NCI-H2107 treated with DMSO at 0.1 percent for 48 hours (cell line): ENCODE results near the gene DLG1.
A peak's percentile ranks its signal among the peaks of the same experiment; 100 is the strongest.

Source experiments
- DNase-seq: peaks from one replicate; lab custom pipeline; 2025; ENCODE audit not compliant: unreplicated experiment; lab: John Stamatoyannopoulos, UW

Gene DLG1

DNA sequence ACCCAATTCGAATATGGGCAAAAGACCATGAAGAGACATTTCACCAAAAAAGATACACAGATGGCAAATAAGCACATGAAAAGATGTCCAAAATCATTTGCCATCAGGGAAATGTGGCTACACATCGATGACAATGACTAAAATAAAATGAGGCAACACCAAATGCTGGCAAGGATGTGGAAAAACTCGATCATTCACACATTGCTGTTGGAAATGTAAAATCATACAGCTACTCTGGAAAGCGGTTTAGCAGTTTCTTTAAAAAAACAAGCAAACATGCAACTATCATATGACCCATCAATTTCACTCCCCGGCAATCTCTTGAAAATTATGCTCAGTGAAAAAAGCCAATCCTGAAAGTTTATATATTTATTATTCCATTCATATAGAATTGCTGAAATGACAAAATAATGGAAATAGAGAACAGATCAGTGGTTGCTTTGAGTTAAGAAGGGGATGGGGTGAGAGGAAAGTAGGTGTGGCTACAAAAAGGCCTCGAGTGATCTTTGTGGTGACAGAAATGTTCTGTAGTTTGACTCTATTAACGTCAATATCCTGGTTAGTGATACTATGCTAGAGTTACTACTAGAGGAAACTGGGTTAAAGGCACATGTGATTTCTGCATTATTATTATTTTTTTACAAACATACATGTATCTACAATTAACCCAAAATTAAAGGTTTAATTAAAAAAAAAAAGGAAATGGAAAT, 45.0 kb downstream of the DLG1 start:
- DNase-seq: no peak

- DNase-seq: no peak
Observed at GRCh38 chr3:197249542-197249941, 48.9 kb downstream of the DLG1 start.

- DNase-seq: no peak
Observed at GRCh38 chr3:197248341-197248740, 50.1 kb downstream of the DLG1 start.

GRCh38 chr3:197244751-197245150, 53.7 kb downstream of the DLG1 start:
- DNase-seq: no peak

DNA sequence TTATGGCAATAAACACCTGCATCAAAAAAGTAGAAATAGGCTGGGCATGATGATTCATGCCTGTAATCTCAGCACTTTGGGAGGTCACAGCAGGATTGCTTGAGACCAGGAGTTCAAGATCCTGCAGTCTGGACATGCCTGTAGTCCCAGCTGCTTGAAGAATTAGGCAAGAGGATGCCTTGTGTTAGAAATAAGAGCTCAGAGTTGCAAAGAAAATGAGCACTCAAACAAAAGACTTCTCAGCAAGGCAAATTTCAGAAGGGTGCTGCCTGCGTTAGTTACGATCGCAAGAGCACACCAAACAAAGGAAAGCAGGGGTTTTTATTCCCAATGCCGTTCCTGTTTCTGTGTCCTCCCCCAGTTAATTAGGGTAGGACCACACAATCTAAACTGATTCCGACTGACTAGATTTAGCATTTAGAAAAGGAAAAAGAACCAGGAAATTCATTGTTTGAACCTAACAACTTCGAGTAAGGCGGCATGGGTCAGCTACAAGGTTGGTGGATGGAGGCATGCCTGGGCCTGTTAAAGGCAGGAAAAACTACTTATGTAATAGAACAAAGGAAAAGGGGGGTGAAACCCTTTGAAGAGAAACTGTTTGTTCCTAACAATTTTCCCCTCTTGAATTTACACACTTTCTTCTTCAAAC, 55.5 kb downstream of the DLG1 start:
- DNase-seq: no peak

DNA sequence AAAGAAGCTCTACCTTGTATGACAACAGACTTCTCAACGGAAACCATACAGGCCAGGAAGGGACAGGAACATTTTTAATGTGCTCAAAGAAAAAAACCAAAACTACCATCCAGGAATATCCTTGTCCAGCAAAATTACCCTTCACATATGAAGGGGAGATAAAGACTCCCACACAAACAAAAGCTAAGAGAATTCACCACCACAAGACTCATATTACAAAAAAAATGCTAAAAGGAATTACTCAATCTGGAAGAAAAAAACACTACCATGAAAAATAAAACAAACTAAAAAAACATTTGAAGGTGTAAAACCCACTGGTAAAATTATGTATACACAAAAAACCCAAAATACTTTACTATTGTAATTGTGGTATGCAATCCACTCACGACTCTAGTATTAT, 57.2 kb downstream of the DLG1 start:
- DNase-seq: no peak

GRCh38 chr3:197239857-197240256, 58.6 kb downstream of the DLG1 start:
- no peak for DNase-seq

DNA sequence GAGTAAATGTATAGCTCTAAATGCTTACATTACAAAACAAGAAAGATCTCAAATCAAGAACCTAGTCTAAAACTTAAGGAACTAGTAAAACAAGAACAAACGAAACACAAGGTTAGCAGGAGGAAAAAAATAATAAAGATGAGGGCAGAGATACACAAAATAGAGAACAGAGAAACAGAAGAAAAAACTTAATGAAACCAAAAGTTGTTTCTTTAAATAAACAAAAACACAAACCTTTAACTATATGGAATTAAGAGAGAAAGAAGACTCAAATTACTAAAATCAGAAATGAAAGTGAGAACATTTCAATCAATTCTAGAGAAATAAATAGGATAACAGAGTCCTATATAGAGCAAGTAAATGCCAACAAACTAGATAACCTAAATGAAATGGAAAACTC, 59.6 kb downstream of the DLG1 start:
- DNase-seq: no peak

- no peak for DNase-seq
Observed at GRCh38 chr3:197237897-197238296, 60.5 kb downstream of the DLG1 start.

DNA sequence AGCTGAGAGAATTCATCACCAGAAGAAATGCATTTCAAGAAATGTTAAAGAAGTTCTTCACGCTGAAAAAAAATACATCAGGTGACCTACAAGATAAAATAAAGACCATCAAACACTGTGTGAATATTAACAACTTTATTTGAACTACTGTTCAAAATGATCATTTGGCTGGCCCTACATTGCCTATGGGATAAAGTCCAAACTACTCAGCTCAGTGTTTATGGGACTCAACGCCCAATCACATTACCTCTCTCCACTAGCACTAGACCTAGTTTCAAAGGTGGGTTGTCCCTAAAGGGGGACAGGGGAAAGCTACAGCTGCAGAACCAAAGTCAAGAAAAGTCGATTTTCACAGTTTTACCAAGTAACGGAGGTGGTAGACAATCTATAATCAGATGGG, 62.0 kb downstream of the DLG1 start:
- DNase-seq: no peak

DNA sequence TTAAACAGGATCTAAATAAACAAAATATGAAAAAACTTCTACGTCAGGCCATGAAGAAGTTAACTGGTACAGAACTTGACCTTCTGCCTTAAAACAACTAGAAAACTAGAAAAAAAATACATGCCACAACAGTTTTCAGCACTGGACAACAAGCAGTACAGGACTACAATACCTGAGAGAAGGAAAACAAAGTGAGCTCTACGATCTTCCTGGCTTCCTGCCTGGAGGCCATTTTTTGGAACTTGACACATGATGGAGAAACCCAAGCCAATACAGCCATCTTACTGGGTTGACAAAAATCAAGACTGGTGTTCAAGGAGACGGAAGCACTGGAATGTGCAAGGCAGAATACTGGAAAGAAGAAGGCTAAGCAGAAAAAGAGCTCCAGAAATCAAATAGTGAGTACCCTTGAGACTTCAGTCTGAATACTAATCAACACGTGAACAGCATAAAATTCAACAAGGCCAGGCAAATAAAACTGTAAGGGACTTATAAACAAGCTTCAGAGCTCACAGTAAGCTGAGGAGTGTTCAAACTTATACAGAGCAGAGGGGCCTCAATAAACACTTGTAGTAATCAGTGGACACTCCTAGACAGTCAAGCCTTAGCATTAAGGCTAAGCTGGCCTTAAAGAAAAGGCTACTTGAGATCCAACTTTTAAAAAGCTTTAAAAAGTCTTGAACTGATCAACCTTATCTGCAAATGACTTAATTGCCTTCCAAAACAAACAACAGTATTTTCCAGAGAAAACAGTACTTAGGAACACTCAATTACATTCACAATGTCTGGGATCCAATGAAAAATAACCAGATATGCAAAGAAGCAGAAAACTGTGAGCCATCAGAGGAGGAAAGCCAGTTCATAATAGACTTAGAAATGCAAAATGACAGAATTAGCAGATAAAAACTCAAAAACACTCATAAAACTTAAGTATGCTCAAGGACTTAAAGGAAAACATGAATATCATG, 63.2 kb downstream of the DLG1 start:
- no peak for DNase-seq

- no peak for DNase-seq
Observed at GRCh38 chr3:197231321-197231720, 67.1 kb downstream of the DLG1 start.

GRCh38 chr3:197229836-197230235, 68.6 kb downstream of the DLG1 start:
- DNase-seq: no peak

DNA sequence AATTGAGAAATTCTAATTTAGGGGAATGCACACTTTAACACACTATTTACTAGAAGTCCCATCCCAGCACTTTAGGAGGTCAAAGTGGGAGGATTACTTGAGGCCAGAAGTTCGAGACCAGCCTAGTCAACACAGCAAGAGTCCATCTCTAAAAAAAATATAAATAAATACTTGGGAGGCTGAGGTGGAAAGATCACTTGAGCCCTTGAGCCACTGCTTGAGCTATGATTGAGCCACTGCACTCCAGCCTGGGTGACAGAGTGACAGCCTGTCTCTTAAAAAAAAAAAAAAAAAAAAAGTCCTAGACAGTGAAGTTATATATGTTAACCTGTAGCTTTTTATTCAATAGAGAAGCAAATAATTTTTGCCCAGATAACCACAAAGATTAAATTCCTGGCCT, 69.2 kb downstream of the DLG1 start:
- no peak for DNase-seq

GRCh38 chr3:197227780-197228574, 70.4 kb downstream of the DLG1 start:
- DNase-seq: no peak

GRCh38 chr3:197226179-197226578, 72.2 kb downstream of the DLG1 start:
- DNase-seq: no peak

DNA sequence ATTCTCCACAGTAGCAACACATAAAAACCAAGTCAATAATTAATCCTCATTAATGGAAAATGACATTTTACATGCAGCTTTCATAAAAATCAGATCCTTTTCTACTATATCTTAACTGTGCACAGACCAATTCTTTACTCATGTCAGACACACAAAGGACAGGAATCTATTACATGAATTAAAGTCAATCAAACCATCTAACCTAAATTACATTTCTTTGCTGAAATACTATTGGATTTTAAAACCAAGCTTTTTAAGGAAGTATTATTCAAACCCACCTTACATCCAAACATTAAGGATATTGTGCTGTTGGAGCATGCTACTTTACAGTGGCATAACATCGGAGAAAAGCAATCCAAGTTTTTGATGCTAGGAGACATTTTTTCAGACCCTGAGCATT, 72.8 kb downstream of the DLG1 start:
- no peak for DNase-seq

- peak; percentile 81 for DNase-seq
Observed at GRCh38 chr3:197224034-197224444, 74.4 kb downstream of the DLG1 start.

GRCh38 chr3:197222937-197223370, 75.5 kb downstream of the DLG1 start:
- no peak for DNase-seq

GRCh38 chr3:197219619-197220018, 78.8 kb downstream of the DLG1 start:
- DNase-seq: no peak

DNA sequence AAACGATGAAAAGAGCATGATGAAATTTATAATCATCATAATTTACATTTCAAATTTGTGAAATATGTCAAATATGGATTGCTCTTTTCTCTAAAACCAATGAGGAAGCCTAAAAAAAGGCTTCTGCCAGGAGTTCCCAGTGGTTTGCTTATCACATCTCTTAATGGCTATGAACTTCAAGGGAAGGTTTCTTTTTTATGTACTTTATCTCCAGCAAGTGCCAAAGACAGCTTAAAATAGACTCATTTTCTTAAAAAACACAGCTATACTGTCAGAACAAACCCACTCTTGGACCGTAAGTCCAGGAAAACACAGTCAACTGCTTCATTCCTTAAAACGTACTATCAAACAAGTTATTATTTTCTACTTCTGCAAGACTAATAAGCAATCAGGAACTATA, 80.2 kb downstream of the DLG1 start:
- no peak for DNase-seq
